HG02840 (cell line): Measurements from ENCODE around the gene VGLL2.
"Not testable (repeated sequence)": the region's sequence is repeated elsewhere in the genome, so short reads cannot be mapped to it uniquely, and the experiment has no call there.

Source experiments
- ATAC-seq: cut with Tn5 transposase; IDR thresholded peaks from one replicate; pipeline ENCODE4 v1.9.1; 2021; ENCODE audit warnings: mild to moderate bottlenecking, moderate library complexity, moderate number of reproducible peaks; ENCODE audit not compliant: unreplicated experiment, low FRiP score

VGLL2 gene, protein sequence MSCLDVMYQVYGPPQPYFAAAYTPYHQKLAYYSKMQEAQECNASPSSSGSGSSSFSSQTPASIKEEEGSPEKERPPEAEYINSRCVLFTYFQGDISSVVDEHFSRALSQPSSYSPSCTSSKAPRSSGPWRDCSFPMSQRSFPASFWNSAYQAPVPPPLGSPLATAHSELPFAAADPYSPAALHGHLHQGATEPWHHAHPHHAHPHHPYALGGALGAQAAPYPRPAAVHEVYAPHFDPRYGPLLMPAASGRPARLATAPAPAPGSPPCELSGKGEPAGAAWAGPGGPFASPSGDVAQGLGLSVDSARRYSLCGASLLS

DNA sequence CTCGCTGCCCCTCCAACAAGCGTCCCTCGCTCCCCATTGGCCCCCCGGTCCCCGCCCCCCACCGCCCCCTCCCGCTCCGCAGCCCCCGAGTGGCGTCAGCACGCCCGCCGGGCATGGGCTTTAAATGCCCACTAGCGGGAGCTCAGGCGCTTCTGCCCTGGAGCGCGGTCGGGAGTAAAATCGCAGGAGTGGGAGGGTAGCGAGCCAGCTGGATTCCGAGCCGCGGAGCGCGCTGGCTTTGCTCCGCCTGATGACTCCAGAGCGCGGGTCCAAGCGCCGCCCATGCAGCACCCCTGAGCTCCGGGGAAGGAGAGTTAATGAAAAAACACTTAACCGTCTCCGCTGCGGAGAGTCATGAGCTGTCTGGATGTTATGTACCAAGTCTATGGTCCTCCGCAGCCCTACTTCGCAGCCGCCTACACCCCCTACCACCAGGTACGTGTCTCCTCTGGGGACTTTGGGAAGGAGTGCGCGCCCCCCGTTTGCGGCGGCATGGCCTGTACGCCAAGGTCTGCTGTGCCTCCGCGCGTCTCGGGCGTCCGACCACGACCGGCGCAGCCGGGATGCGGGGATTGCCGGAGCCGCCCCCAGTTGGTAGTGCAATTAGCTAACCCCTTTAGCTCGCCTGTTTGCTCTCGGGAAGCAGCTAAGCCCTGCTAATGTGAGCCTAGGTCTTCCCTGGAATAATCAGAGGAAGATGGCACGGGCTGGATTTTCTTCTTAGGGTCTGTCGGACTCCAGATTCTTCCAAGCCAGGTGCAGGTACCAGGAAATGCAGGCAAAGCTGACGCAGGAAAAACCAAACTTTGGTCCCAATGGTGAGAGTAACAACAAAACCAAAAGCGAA is at the start of gene VGLL2:
VGLL2 (plus strand) TSS at position 149 of the 847 bp plus-strand sequence; CDS start at position 355, 206 bp downstream.
- no peak for ATAC-seq

GRCh38 chr6:117222861-117223260 is 42.5 kb upstream of the VGLL2 start:
- no peak for ATAC-seq

- ATAC-seq = no peak
These were observed 38.6 kb upstream of the VGLL2 start for GRCh38 chr6:117226778-117227177.

DNA sequence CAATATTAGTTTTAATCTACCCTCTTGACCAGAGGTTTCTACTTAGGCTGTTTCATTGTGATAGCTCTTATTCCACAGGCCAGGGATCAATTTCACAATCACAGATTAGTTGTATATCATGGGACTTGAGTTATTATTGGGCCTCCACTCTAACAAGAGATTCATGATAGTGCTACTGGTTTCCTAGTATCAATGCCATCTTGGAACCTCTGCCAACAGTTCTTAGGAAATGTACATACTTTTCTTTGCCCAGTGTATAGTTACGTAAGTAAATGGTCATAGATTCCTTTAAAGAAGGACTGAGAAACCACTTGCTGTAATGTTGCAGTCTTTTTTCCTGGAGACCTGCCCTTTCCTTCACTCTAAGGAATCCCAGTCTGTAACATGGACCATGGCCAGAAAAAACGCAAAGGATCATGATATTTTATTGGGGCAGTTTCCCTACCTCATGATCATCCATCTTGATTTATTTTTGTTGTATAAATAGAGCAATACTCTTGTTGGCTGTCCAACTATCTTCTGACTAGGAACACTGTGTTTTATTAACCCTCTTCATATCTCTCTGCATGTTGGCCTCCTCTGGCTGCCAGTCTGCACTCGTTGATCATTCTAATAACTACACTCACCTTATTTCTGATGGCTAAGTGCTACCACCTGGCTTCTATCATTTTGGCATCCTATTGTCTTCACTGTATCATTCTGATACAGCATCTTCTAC is 38.0 kb upstream of the VGLL2 start:
- no peak for ATAC-seq

GRCh38 chr6:117228202-117228601 is 37.2 kb upstream of the VGLL2 start:
- no peak for ATAC-seq

- no peak for ATAC-seq
These were observed 35.5 kb upstream of the VGLL2 start for GRCh38 chr6:117229870-117230269.

DNA sequence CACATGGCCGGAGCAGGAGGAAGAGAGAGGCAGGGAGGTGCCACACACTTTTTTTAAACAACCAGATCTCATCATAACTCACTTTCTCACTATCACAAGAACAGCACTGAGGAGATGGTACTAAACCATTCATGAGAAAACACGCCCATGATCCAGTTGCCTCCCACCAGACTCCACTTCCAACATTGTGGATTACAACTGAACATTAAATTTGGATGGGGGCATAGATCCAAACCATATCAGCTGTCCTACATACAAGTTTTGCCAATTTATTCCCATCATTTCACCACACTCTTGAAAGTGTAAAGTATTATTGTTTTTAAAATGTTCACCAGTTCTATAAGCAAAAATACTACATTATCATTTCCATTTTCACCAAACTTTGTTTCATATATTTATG is 33.9 kb upstream of the VGLL2 start:
- ATAC-seq = no peak

DNA sequence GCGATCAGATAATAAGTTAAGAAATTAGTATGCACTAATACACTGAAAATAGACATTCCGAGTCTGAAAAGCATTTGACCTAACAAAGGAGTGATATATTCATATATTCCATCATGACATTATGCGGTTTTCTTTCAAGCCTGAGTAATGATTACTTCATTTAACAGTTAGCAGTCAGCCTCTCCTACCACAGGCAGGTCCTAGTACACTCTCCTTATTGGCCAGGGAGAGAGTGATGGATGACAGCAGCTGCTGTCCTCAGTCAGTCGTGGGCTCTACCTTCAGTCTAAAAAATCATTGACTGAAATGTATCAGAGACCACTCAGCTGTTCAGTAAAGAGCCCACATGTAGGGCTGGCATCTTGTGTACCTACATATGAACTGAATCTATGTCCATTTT is 33.2 kb upstream of the VGLL2 start:
- no peak for ATAC-seq

GRCh38 chr6:117233145-117233544 is 32.2 kb upstream of the VGLL2 start:
- ATAC-seq = no peak

DNA sequence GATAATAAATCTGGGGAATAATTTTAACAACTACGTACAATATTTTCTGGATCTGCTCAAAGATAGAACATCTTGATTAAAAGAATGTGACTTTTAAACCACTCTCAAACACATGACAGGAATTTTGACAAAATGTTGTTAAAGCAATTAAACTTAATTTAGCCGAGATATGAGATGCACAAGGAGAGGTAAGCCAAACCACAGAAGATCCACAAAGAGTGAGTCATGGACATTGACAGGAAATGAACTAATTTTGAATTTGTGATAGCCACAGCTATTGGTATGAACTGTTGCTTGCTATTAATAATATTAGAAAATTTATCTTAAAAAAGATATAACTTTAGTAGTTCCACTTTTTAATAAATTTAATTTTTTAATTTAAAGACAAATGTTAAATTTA is 27.8 kb upstream of the VGLL2 start:
- no peak for ATAC-seq

DNA sequence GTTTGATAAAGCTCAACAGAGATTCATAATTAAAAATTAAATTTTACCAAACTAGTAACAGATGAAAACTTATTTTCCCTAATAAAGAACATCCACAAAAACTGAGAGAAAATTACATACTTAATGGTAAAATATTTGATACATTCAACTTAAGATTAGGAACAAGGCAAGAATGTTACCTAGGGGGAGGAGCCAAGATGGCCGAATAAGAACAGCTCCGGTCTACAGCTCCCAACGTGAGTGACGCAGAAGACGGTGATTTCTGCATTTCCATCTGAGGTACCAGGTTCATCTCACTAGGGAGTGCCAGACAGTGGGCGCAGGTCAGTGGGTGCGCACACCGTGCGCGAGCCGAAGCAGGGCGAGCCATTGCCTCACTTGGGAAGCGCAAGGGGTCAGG is 20.8 kb upstream of the VGLL2 start:
- not testable (repeated sequence) for ATAC-seq

DNA sequence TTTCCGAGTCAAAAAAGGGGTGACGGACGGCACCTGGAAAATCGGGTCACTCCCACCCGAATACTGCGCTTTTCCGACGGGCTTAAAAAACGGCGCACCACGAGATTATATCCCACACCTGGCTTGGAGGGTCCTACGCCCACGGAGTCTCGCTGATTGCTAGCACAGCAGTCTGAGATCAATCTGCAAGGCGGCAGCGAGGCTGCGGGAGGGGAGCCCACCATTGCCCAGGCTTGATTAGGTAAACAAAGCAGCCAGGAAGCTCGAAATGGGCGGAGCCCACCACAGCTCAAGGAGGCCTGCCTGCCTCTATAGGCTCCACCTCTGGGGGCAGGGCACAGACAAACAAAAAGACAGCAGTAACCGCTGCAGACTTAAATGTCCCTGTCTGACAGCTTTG is 20.4 kb upstream of the VGLL2 start:
- not testable (repeated sequence) for ATAC-seq

- ATAC-seq = no peak
These were observed 11.6 kb upstream of the VGLL2 start for GRCh38 chr6:117253785-117254184.

DNA sequence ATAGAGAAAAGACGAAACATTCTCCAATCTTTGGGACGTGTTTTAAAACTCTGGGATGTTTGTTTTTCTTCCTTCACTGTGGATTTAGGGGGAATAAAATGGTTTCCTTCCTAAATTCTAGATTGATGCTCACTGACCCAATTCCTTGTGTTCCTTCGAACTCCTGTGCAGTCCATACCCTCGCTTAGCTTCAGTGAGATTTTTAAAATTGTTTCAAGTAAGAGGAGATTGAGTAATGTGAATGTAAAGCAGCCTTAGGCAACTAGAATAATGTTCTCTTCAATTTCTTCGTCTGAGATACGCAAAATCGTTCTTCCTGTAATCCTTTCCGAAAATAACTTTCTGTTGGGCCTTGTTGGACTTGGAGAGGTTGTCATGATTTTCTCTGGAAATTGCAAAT is 2.6 kb upstream of the VGLL2 start:
- ATAC-seq = no peak

GRCh38 chr6:117263353-117263927 is 1.9 kb upstream of the VGLL2 start:
- ATAC-seq = no peak

DNA sequence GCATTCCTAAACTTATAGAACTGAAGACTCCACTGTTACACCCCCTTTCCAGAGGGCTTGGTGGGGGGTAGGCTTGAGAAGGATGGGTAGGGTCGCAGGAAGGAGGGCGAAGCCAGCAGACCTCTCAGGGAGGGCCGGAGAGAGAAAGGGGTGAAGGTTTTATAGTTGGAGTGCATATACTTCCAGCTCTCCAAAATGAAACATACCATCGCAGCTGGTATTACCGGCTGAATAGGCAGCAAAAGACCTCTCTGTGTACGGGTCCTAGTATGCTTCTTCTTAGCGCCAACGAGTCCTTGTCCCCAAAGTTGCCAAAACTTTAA is 1.0 kb upstream of the VGLL2 start:
- no peak for ATAC-seq

- no peak for ATAC-seq
These were observed 507 bp upstream of the VGLL2 start for GRCh38 chr6:117264692-117265409.

GRCh38 chr6:117266257-117267053 is 1.1 kb downstream of the VGLL2 start:
- no peak for ATAC-seq

DNA sequence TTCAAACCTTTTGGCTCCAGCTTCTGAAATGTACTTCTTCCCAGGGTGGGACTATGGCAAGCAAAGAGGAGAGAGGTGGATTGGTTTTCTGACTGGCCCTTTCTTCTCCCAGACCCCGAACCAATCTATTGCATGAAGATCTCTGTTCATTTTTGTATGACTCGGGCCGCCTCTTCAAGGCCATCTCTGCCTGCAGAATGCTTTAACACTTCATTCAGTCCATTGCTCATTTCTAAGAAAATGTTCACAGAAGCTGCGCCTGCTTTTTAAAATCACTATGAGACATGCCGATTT is 1.6 kb downstream of the VGLL2 start:
- ATAC-seq = no peak
